ENCODE results near the gene SLC39A2.

GRCh38 chr14:20976291-20976690 is 22.8 kb upstream of the SLC39A2 start:
- TF ChIP-seq CTCF (IDR thresholded peaks at IDR 0.05) (no peak), POLR2A (IDR thresholded peaks at IDR 0.05) (no peak)
